Ishikawa (cell line): Measurements from ENCODE around the gene ZBTB16.

Experiments used
- CEBPB ChIP-seq: IDR thresholded peaks from 2 replicates; pipeline ENCODE4 v1.6.1; 2012
- CREB1 ChIP-seq: IDR thresholded peaks from 2 replicates; pipeline ENCODE4 v1.6.1; 2012; ENCODE audit warnings: low read depth
- EGR1 ChIP-seq: IDR thresholded peaks from 2 replicates; pipeline ENCODE4 v1.6.1; 2012
- EP300 ChIP-seq: IDR thresholded peaks from 2 replicates; pipeline ENCODE4 v1.6.1; 2012; ENCODE audit warnings: borderline replicate concordance
- FOXM1 ChIP-seq: IDR thresholded peaks from 2 replicates; pipeline ENCODE4 v1.6.1; 2012; ENCODE audit warnings: low read depth, borderline replicate concordance
- MAX ChIP-seq: IDR thresholded peaks from 2 replicates; pipeline ENCODE4 v1.6.1; 2012
- NFIC ChIP-seq: IDR thresholded peaks from 2 replicates; pipeline ENCODE4 v1.6.1; 2012
- RAD21 ChIP-seq: IDR thresholded peaks from 2 replicates; pipeline ENCODE4 v1.6.1; 2012; ENCODE audit warnings: low read depth
- REST ChIP-seq: IDR thresholded peaks from 2 replicates; pipeline ENCODE4 v1.6.1; 2012; ENCODE audit warnings: low read depth, mild to moderate bottlenecking
- TAF1 ChIP-seq: IDR thresholded peaks from 2 replicates; pipeline ENCODE4 v1.6.1; 2012; ENCODE audit warnings: low read depth, mild to moderate bottlenecking
- TCF12 ChIP-seq: IDR thresholded peaks from 2 replicates; pipeline ENCODE4 v1.6.1; 2012; ENCODE audit warnings: low read depth
- TEAD4 ChIP-seq: IDR thresholded peaks from 2 replicates; pipeline ENCODE4 v1.6.1; 2012
- YY1 ChIP-seq: IDR thresholded peaks from 2 replicates; pipeline ENCODE4 v1.6.1; 2012; ENCODE audit warnings: low read depth
- ZBTB7A ChIP-seq: IDR thresholded peaks from 2 replicates; pipeline ENCODE4 v1.6.1; 2012; ENCODE audit warnings: low read depth
- TF ChIP-seq, protein P1 (sequence below): IDR thresholded peaks from 2 replicates; pipeline ENCODE4 v1.6.1; 2012

ZBTB16 gene

GRCh38 chr11:114258696-114259095 is 199.2 kb downstream of the ZBTB16 start:
- TF ChIP-seq CEBPB: no peak
- TF ChIP-seq TEAD4: no peak

- no peak for TF ChIP-seq MAX
- TF ChIP-seq TAF1: no peak
- no peak for TF ChIP-seq NFIC
- TF ChIP-seq FOXM1: no peak
- no peak for TF ChIP-seq CEBPB
- no peak for TF ChIP-seq TEAD4
These were observed 199.6 kb downstream of the ZBTB16 start for GRCh38 chr11:114259124-114259526.

- TF ChIP-seq REST (no peak), ZBTB7A (no peak), EGR1 (no peak), RAD21 (no peak), CREB1 (no peak), FOXM1 (no peak), YY1 (no peak), MAX (no peak), TAF1 (no peak)
These were observed 200.1 kb downstream of the ZBTB16 start for GRCh38 chr11:114259551-114259983.

GRCh38 chr11:114260077-114260476 is 200.6 kb downstream of the ZBTB16 start:
- no peak for TF ChIP-seq YY1
- TF ChIP-seq CREB1: no peak
- TF ChIP-seq TCF12: no peak
- TF ChIP-seq EP300: no peak
- no peak for TF ChIP-seq TEAD4
- TF ChIP-seq CEBPB: no peak
- TF ChIP-seq NFIC: no peak
- no peak for TF ChIP-seq ZBTB7A
- no peak for TF ChIP-seq MAX
- TF ChIP-seq TAF1: no peak
- TF ChIP-seq, protein P1, sequence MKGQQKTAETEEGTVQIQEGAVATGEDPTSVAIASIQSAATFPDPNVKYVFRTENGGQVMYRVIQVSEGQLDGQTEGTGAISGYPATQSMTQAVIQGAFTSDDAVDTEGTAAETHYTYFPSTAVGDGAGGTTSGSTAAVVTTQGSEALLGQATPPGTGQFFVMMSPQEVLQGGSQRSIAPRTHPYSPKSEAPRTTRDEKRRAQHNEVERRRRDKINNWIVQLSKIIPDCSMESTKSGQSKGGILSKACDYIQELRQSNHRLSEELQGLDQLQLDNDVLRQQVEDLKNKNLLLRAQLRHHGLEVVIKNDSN: no peak
- no peak for TF ChIP-seq RAD21
- no peak for TF ChIP-seq FOXM1
- TF ChIP-seq EGR1: no peak
- no peak for TF ChIP-seq REST

GRCh38 chr11:114260483-114260882 is 201.0 kb downstream of the ZBTB16 start:
- TF ChIP-seq MAX: no peak
- no peak for TF ChIP-seq RAD21

GRCh38 chr11:114261791-114262190 is 202.3 kb downstream of the ZBTB16 start:
- TF ChIP-seq EP300: no peak
- no peak for TF ChIP-seq CEBPB
- TF ChIP-seq FOXM1: no peak
- TF ChIP-seq, protein P1: no peak
- no peak for TF ChIP-seq REST
- TF ChIP-seq ZBTB7A: no peak
- no peak for TF ChIP-seq NFIC
- TF ChIP-seq TEAD4: no peak
